GM12891 (cell line): ENCODE data around the gene CSNK2A1.
A peak's percentile ranks its signal among the peaks of the same experiment; 100 is the strongest.

ENCODE experiments used
- DNase-seq: peaks from one replicate; pipeline ENCODE4 v3.0.0; 2011; ENCODE audit warnings: low spot score; ENCODE audit not compliant: insufficient read length
- FAIRE-seq: peaks from 2 replicates; lab custom pipeline; 2011; peaks lifted over from hg19 to GRCh38; lab: Jason Lieb, UNC
- PAX5 ChIP-seq: IDR thresholded peaks from 2 replicates; pipeline ENCODE4 v1.6.1; 2011; ENCODE audit warnings: low read length, moderate library complexity, mild to moderate bottlenecking; ENCODE audit not compliant: insufficient read depth, severe bottlenecking
- POLR2A ChIP-seq: IDR thresholded peaks from 2 replicates; pipeline ENCODE4 v1.6.1; 2011; ENCODE audit warnings: low read depth, low read length, control low read depth
- POLR2AphosphoS5 ChIP-seq: IDR thresholded peaks from 2 replicates; pipeline ENCODE4 v1.6.1; 2011; ENCODE audit warnings: low read depth, low read length, control low read depth
- POU2F2 ChIP-seq: IDR thresholded peaks from 2 replicates; pipeline ENCODE4 v1.6.1; 2011; ENCODE audit warnings: low read depth, mild to moderate bottlenecking, control low read depth, low read length, moderate library complexity
- SPI1 ChIP-seq: IDR thresholded peaks from 2 replicates; pipeline ENCODE4 v1.6.1; 2011; ENCODE audit warnings: low read depth, low read length, control low read depth
- TAF1 ChIP-seq: IDR thresholded peaks from 2 replicates; pipeline ENCODE4 v1.6.1; 2011; ENCODE audit warnings: low read depth, low read length, control low read depth

CSNK2A1 gene

GRCh38 chr20:549722-550496 is 6.3 kb upstream of the CSNK2A1 start:
- DNase-seq: no peak
- TF ChIP-seq POU2F2 (no peak), POLR2A (no peak), POLR2AphosphoS5 (no peak), PAX5 (no peak), SPI1 (no peak), TAF1 (no peak)
- no peak for FAIRE-seq

- FAIRE-seq (no peak), DNase-seq (no peak)
- no peak for TF ChIP-seq PAX5
Measured at GRCh38 chr20:548906-549305, 5.3 kb upstream of the CSNK2A1 start.

GRCh38 chr20:547394-547793 is 3.8 kb upstream of the CSNK2A1 start:
- FAIRE-seq: no peak
- no peak for DNase-seq
- TF ChIP-seq SPI1 (no peak), POU2F2 (no peak), POLR2A (no peak), PAX5 (no peak), POLR2AphosphoS5 (no peak), TAF1 (no peak)

DNA sequence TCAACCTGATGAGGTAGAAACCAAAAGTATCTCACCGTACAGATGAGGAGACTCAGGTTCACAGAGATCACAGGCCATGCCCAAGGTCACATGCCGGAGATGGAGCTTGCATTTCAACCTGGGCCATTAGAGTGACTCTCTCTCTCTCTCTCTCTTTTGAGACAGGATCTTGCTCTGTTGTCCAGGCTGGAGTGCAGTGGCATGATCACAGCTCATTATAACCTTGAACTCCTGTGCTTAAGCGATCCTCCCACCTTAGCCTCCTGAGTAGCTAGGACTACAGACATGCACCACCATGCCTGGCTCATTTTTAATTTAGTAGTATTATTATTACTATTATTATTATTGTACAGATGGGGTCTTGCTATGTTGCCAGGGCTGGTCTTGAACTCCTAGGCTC is 2.8 kb upstream of the CSNK2A1 start:
- TF ChIP-seq POLR2A (no peak), POU2F2 (no peak), TAF1 (no peak), POLR2AphosphoS5 (no peak), SPI1 (no peak), PAX5 (no peak)
- DNase-seq (no peak), FAIRE-seq (no peak)

DNA sequence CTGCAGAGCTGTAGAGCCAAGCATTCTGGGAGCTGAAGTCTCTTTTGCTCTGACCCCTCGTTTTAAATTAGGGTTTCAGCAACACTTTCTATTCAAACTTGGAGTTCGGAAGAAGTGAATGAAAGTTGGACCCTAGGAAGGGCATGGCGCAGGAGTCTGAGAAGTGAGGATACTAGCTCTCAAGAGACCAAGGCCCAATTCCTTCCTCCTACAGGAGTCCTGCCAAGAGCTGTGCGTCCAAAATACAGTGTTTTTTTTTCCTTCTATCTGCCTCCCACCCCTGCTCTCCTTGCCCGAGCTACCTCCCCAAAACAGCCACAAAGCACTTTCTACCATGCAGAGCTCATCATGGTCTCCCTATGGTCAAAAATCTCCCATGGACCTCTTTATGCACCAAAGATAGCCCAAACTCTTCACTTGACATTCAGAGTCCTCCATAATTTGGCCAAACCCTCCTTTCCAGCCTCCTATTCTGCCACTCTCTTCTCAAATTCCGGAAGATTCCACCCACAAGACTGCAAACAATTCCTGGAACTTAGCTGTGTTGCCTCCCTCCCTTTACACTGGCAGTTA is 649 bp upstream of the CSNK2A1 start:
- TF ChIP-seq TAF1 (no peak; the same call in 1 of the 2 replicates), POLR2AphosphoS5 (no peak), POU2F2 (no peak), SPI1 (no peak), PAX5 (no peak), POLR2A (no peak)
- DNase-seq (no peak), FAIRE-seq (no peak)

DNA sequence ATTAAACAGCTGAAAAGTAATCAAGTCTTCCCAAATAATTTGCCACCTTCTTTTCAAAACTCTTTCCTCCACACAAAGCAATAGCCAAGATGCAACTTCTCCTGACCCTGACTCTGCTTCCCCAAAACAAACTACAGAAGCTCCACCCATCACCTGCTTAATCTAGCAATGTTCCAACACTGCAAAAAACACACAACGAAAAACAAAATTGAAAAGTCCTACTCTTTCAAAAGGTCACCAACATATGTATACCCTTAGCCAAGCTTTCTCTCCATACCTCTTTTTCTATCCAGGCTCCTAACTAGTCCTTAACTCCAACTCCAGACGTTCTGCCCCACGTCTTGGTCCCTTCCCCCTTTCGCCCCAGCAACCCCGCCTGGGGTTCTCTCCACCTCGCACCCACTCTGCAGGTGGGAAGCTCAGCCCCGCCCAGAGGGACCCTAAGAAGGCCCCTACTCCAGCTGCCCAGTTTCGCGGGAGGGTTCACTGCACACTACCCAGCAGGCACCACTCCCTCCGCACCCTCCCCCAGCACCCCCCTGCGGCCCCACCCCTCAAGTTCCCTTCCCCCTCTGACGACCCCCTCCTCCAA is 717 bp downstream of the CSNK2A1 start:
- TF ChIP-seq POLR2A (no peak), POU2F2 (no peak), SPI1 (no peak), PAX5 (no peak), TAF1 (no peak), POLR2AphosphoS5 (no peak)
- DNase-seq: peak; percentile 48
- FAIRE-seq: peak; percentile 38

DNA sequence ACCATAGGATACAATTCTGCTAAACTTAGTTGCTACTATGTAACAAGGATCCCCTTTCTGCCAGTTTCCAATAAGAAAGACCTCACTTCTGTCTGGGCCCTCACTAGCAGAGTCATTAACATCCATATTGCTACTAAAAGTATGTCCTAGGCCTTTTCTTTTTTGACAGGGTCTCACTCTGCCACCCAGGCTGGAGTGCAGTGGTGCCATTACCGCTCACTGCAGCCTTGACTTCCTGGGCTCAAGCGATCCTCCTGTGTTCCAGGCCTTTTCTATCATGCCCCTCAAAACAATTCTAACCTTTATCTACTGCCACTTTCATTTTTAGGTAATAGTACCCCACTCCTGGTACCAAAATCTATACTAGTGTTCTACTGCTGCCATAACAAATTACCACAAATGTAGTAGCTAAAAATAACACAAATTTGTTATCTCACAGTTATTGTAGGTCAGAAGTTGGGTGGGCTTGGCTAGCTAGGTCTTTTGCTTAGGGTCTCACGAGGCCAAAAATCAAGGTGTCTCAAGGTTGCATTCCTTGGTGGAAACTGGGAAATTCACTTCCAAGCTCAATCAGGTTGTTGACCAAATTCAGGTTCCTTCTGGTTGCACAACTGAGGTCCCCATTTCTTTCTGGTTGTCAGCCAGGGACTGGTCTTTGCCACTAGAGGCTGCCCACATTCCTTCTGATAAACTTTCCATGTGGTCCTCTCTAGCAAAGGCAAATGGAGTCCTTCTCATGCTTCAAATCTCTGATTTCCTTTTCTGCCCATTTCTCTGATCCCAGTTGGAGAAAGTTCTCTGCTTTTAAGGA is 3.0 kb downstream of the CSNK2A1 start:
- DNase-seq (no peak), FAIRE-seq (no peak)
- TF ChIP-seq POLR2A (no peak), SPI1 (no peak), POLR2AphosphoS5 (no peak)

DNA sequence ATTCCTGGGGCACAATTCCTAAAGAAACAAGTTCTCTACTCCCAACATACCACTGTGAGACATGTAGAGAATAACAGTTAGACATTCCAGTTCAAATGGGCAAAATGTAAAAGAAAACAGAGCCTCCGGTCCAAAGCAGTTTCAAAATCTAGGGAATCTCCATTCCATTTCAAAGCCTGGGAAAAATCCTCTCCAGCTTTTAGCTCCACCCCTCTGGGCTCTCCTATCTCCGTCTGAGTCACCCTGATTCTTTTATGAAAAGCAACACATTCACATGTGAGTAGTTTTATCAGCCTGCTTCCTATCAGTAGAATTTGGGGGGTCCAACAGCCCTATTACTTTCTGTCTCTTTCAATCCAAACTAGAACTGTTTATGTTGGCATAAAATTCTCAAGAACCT is 3.7 kb downstream of the CSNK2A1 start:
- TF ChIP-seq TAF1 (no peak), PAX5 (no peak), SPI1 (no peak), POLR2AphosphoS5 (no peak), POLR2A (no peak), POU2F2 (no peak)
- no peak for DNase-seq
- FAIRE-seq: no peak

- no peak for TF ChIP-seq POLR2AphosphoS5
- 0 out of 2 replicates have a peak, but pooled peaks have one; percentile 50 for TF ChIP-seq SPI1
- TF ChIP-seq POU2F2: no peak
- FAIRE-seq (no peak), DNase-seq (no peak)
Measured at GRCh38 chr20:539191-539590, 4.4 kb downstream of the CSNK2A1 start.
